ENCODE data around the gene AGPAT2. TPM values are rescaled to one million over a fixed set of nuclear protein-coding genes. Genes with fewer than 3 reads are reported as not detected.
"Not testable (repeated sequence)": the region's sequence is repeated elsewhere in the genome, so short reads cannot be mapped to it uniquely, and the experiment has no call there.

The AGPAT2 gene
- total RNA-seq, 1 experiment from 2014 or later = 54.7 TPM

GRCh38 chr9:136640171-136641111, 46.8 kb downstream of the AGPAT2 start:
- Histone ChIP-seq H3K4me3 (ENCODE audit: insufficient read depth, low read depth, low read length) (no peak overlapping the region), H3K36me3 (replicated peaks; ENCODE audit: control insufficient read depth, insufficient read depth, low read length) (no peaks in the 10 kb centered on the region), H3K27me3 (ENCODE audit: control insufficient read depth, insufficient read depth, low read length) (no peaks in the 10 kb centered on the region)
- DNase-seq = no peak

DNA sequence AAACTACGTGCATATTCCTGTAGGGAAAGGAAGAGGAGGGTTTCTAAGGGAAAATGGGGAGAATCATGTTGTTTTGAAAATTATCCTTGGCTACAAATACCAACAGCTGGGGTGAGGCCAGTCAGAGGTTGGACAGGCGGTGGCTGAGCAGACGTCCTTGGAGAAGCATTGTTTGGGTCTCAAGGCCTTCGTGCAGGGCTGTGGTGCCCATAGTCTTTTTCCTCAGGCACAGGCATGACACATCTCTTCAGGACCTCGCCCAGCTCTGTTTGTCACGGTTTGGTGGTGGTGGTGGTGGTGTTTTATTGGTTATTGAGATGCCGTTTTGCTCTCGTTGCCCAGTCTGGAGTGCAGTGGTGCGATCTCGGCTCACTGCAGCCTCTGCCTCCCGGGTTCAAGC, 52.4 kb downstream of the AGPAT2 start:
- DNase-seq = no peak

DNA sequence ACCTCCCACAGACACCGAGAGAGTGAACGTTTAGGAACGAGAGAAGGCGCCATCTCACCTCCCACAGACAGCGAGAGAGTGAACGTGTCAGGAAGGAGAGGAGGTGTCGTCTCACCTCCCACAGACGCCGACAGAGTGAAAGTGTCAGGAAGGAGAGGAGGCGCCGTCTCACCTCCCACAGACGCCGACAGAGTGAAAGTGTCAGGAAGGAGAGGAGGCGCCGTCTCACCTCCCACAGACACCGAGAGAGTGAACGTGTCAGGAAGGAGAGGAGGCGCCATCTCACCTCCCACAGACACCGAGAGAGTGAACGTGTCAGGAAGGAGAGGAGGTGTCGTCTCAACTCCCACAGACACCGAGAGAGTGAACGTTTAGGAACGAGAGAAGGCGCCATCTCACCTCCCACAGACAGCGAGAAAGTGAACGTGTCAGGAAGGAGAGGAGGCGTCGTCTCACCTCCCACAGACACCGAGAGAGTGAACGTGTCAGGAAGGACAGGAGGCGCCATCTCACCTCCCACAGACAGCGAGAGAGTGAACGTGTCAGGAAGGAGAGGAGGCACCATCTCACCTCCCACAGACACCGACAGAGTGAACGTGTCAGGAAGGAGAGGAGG, 54.7 kb downstream of the AGPAT2 start:
- not testable (repeated sequence) for H3K27me3 ChIP-seq (ENCODE audit: control insufficient read depth, insufficient read depth, low read length); H3K36me3 ChIP-seq (replicated peaks; ENCODE audit: control insufficient read depth, insufficient read depth, low read length); H3K4me3 ChIP-seq (ENCODE audit: insufficient read depth, low read depth, low read length); DNase-seq

More for the DNA sequence above, 52.4 kb downstream of the AGPAT2 start:
- Histone ChIP-seq H3K36me3 (replicated peaks; ENCODE audit: control insufficient read depth, insufficient read depth, low read length) (no peaks in the 10 kb centered on the region), H3K4me3 (ENCODE audit: insufficient read depth, low read depth, low read length) (no peak overlapping the region), H3K27me3 (ENCODE audit: control insufficient read depth, insufficient read depth, low read length) (no peaks in the 10 kb centered on the region)

GRCh38 chr9:136632072-136632471, 55.2 kb downstream of the AGPAT2 start:
- not testable (repeated sequence) for H3K4me3 ChIP-seq (ENCODE audit: insufficient read depth, low read depth, low read length); DNase-seq; H3K36me3 ChIP-seq (replicated peaks; ENCODE audit: control insufficient read depth, insufficient read depth, low read length); H3K27me3 ChIP-seq (ENCODE audit: control insufficient read depth, insufficient read depth, low read length)

GRCh38 chr9:136631038-136632000, 55.9 kb downstream of the AGPAT2 start:
- no peak overlapping the region for H3K4me3 ChIP-seq (ENCODE audit: insufficient read depth, low read depth, low read length)
- no peaks in the 10 kb centered on the region for H3K36me3 ChIP-seq (replicated peaks; ENCODE audit: control insufficient read depth, insufficient read depth, low read length)
- peak; percentile 92 for DNase-seq
- no peaks in the 10 kb centered on the region for H3K27me3 ChIP-seq (ENCODE audit: control insufficient read depth, insufficient read depth, low read length)

DNA sequence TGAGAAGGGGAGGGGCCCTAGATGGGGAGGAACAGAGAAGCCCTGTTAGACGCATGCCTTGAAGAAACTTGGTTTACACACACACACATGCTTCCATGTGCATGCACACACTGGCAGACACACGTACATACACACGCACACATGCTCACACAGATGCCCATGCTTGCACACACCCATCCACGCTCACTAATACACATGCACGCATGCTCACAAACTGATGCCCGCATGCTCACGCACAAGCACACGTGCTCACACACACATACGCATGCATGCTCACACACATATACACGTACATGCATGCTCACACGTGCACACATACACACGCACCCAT, 56.6 kb downstream of the AGPAT2 start:
- no peaks in the 10 kb centered on the region for H3K27me3 ChIP-seq (ENCODE audit: control insufficient read depth, insufficient read depth, low read length)
- H3K36me3 ChIP-seq (replicated peaks; ENCODE audit: control insufficient read depth, insufficient read depth, low read length) = no peaks in the 10 kb centered on the region
- DNase-seq = no peak
- no peak overlapping the region for H3K4me3 ChIP-seq (ENCODE audit: insufficient read depth, low read depth, low read length)

GRCh38 chr9:136629879-136630661, 57.2 kb downstream of the AGPAT2 start:
- no peaks in the 10 kb centered on the region for H3K36me3 ChIP-seq (replicated peaks; ENCODE audit: control insufficient read depth, insufficient read depth, low read length)
- peak; percentile 96 for DNase-seq
- H3K4me3 ChIP-seq (ENCODE audit: insufficient read depth, low read depth, low read length) = no peak overlapping the region
- no peaks in the 10 kb centered on the region for H3K27me3 ChIP-seq (ENCODE audit: control insufficient read depth, insufficient read depth, low read length)

- H3K4me3 ChIP-seq (ENCODE audit: insufficient read depth, low read depth, low read length) = no peak overlapping the region
- DNase-seq = no peak
- no peaks in the 10 kb centered on the region for H3K27me3 ChIP-seq (ENCODE audit: control insufficient read depth, insufficient read depth, low read length)
- H3K36me3 ChIP-seq (replicated peaks; ENCODE audit: control insufficient read depth, insufficient read depth, low read length) = no peaks in the 10 kb centered on the region
These were observed 58.0 kb downstream of the AGPAT2 start for GRCh38 chr9:136629001-136629878.

DNA sequence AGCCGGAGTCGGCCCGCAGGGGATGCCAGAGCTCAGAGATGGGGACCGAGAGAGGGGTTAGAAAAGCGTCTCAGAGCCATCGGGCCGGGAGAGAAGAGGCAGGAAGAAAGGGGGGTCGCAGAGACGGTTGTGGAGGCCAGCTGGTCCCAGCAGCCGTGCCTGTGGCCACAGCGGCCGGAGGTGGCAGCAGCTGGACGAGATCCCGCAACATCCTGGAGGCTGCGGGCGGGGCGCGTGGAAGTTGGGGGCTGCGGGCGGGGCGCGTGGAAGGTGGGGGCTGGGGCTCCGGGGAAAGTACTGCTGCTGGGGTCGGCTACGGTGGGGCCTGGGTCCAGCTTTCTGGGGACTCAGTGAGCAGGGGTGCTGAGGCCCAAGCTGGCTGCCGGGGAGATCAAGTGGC, 59.0 kb downstream of the AGPAT2 start:
- Histone ChIP-seq H3K27me3 (ENCODE audit: control insufficient read depth, insufficient read depth, low read length) (no peaks in the 10 kb centered on the region), H3K4me3 (ENCODE audit: insufficient read depth, low read depth, low read length) (no peak overlapping the region), H3K36me3 (replicated peaks; ENCODE audit: control insufficient read depth, insufficient read depth, low read length) (no peaks in the 10 kb centered on the region)
- no peak for DNase-seq

GRCh38 chr9:136627703-136628102, 59.6 kb downstream of the AGPAT2 start:
- no peaks in the 10 kb centered on the region for H3K27me3 ChIP-seq (ENCODE audit: control insufficient read depth, insufficient read depth, low read length)
- H3K4me3 ChIP-seq (ENCODE audit: insufficient read depth, low read depth, low read length) = no peak overlapping the region
- no peak for DNase-seq
- H3K36me3 ChIP-seq (replicated peaks; ENCODE audit: control insufficient read depth, insufficient read depth, low read length) = no peaks in the 10 kb centered on the region

DNA sequence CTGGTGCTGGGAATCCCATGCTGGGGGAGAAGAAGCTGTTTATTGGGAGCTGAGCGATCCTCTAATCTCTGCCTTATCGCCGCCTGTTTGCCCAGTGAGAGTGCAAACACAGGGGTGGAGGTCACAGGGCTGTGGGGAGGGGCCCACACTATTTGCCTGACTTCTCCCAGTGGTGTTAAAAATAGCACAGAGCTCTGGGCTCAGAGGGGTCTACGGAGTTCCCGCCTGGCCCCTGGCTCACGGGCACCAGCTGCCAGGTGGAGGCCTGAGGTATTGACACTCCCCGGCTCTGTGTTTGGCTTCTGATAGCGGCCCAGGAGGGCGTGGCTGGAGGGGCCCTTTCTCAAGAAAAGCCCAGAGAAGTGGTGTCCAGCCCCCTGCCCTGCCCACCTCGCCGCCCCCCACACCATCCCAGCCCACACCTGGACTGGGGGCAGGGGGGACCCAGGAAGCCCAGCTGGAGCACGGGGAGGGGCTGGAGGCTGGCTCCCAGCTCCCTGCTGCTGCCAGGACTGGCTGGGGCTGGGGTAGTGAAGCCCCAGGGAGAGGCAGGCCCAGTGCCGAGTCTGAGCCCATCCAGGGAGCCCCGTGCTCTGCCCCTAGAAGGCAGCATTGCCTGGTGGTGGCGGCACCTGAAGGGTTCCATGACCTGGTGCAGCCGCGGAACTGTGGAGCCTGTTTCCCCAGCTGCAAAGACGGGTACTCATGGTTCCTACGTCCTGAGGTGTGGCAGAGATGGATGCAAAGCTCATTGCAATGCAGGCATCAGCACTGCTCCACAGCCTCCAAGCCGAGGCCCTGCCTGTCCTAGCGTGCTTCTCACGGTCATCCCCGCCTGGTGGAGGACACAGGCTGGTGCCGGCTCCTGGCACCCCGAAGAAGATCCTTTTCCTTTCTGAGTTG, 60.3 kb downstream of the AGPAT2 start:
- peak; percentile 89 for DNase-seq
- Histone ChIP-seq H3K4me3 (ENCODE audit: insufficient read depth, low read depth, low read length) (no peak overlapping the region), H3K36me3 (replicated peaks; ENCODE audit: control insufficient read depth, insufficient read depth, low read length) (no peaks in the 10 kb centered on the region), H3K27me3 (ENCODE audit: control insufficient read depth, insufficient read depth, low read length) (no peaks in the 10 kb centered on the region)

DNA sequence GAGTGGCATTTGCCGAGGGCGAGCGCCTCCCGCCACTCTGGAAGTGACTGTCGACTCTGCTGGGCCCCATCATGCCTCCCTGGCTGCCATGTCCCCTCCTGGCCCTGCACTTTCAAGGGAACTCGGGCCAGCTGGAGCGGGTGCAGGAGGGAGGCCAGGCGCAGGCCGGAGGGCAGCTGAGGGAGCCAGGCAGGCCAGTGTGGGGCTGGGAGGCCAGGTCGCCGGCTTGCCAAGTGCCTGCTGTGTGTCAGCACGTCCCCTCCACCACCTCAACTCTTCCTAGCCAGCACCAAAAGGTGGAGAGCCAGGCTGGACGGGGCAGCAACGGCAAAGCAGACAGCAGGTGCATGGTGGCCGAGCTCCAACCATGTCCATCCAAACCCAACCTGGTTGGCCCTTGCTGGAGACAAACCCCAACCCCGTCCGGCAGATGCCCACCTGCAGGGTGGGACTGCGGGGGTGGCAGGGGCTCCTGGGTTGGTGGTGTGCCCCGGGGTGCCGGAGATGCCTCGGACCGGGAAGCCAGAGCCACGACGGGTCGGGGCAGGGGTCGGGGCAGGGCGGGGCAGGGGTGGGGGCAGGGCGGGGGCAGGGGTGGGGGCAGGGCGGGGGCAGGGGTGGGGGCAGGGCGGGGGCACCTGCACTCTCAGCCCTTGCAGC, 61.1 kb downstream of the AGPAT2 start:
- no peaks in the 10 kb centered on the region for H3K36me3 ChIP-seq (replicated peaks; ENCODE audit: control insufficient read depth, insufficient read depth, low read length)
- DNase-seq = no peak
- H3K27me3 ChIP-seq (ENCODE audit: control insufficient read depth, insufficient read depth, low read length) = no peaks in the 10 kb centered on the region
- no peak overlapping the region for H3K4me3 ChIP-seq (ENCODE audit: insufficient read depth, low read depth, low read length)

Measured in H7 (cell line).